ENCODE results near the gene OR10P1.

OR10P1 gene

DNA sequence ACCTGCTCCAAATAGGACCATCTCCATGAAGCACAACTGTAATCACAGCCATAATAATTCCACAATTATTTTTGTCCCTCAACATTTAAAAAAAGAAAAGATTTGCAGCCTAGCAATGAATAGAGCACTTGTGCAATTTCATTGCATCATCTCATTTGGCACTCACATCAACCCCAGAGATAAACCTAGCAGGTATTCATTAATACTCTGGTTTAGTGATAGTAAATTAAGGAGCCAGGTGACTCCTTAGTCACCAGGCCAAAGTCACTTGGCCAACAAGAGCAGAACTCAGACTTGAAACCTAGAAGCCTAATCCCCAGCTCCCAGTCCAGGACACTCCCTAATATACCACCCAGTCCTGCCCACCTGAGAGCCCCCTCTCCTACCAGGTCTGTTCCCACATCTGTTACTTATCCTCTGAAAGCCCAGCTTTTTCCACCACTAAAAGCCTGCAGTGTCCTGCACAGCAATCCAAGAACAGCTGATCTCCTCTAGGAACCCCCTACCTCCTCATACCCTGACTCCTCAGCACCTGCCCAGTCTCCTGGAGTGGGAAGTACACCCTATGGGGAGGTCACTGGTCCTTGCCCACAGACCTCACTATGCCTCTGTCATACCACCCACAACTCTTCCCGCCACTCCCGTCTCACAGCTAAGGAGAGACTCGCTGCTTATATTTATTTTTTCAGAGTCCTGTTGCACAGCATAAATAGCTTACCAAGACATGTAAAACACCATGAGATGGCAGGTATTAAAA is 22.1 kb downstream of the OR10P1 start:
- DNase-seq (ENCODE audit: low spot score in 2 of 2) (no peak), ATAC-seq (ENCODE audit: low read depth) (no peak)
- Mint-ChIP-seq H3K27ac (no peak overlapping the region), H3K36me3 (no peaks in the 10 kb centered on the region), H3K4me3 (no peak overlapping the region), H3K9me3 (no peaks in the 10 kb centered on the region), H3K4me1 (peaks cover 4% of the 10 kb centered on the region), H3K27me3 (no peaks in the 10 kb centered on the region)

- Mint-ChIP-seq H3K9me3 (no peaks in the 10 kb centered on the region), H3K4me3 (no peak overlapping the region)
- ATAC-seq (ENCODE audit: low read depth) = peak; percentile 73
Measured at GRCh38 chr12:55659486-55660385, 23.0 kb downstream of the OR10P1 start.

DNA sequence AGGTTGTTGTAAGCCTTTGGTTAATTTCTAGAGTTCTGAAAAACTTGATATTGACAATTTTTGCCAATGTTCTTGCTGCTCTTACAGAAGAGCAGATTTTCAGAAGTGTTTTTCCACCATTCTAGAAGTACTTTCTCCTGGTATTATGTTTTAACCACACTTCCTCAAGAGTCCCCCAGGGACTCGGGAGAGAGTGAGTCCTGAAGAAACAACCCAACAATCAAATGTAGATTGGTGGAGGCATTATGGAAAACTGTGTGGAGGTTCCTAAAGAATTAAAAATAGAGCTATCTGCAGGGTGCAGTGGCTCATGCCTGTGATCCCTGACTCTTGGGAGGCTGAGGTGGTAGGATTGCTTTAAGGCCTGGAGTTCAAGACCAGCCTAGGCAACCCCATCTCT is 26.7 kb downstream of the OR10P1 start:
- H3K4me3 Mint-ChIP-seq = no peak overlapping the region
- no peaks in the 10 kb centered on the region for H3K9me3 Mint-ChIP-seq
- no peaks in the 10 kb centered on the region for H3K36me3 Mint-ChIP-seq
- ATAC-seq (ENCODE audit: low read depth) = no peak
- no peak for DNase-seq (ENCODE audit: low spot score in 2 of 2)
- no peaks in the 10 kb centered on the region for H3K4me1 Mint-ChIP-seq
- no peak overlapping the region for H3K27ac Mint-ChIP-seq
- no peaks in the 10 kb centered on the region for H3K27me3 Mint-ChIP-seq

More at GRCh38 chr12:55659486-55660385, 23.0 kb downstream of the OR10P1 start:
- no peaks in the 10 kb centered on the region for H3K36me3 Mint-ChIP-seq
- peaks cover 4% of the 10 kb centered on the region for H3K4me1 Mint-ChIP-seq
- no peaks in the 10 kb centered on the region for H3K27me3 Mint-ChIP-seq
- no peak for DNase-seq (ENCODE audit: low spot score in 2 of 2)
- peak overlapping the region; percentile 45 for H3K27ac Mint-ChIP-seq

DNA sequence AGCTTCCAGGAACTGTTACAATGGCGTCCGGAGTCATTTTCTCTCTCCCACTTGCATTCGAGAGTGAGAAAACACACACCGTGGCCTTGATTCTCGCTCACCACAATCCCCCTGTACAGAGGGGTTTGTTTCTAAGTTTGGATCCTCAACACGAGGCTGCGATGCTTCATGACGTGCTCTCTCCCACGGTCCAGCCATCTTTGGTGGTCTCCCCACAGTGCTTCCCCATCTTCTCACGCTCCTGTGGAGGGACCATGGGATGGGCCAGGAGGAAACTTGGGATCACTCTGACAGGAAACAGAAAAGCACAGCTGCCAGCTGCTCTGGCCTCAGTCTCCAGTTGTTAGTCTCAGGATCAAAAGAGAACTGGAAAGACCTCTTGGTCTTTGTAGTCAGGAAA is 28.1 kb downstream of the OR10P1 start:
- Mint-ChIP-seq H3K27ac (no peak overlapping the region), H3K4me1 (no peaks in the 10 kb centered on the region), H3K27me3 (no peaks in the 10 kb centered on the region), H3K9me3 (no peaks in the 10 kb centered on the region), H3K4me3 (no peak overlapping the region), H3K36me3 (no peaks in the 10 kb centered on the region)
- no peak for ATAC-seq (ENCODE audit: low read depth)
- no peak for DNase-seq (ENCODE audit: low spot score in 2 of 2)

DNA sequence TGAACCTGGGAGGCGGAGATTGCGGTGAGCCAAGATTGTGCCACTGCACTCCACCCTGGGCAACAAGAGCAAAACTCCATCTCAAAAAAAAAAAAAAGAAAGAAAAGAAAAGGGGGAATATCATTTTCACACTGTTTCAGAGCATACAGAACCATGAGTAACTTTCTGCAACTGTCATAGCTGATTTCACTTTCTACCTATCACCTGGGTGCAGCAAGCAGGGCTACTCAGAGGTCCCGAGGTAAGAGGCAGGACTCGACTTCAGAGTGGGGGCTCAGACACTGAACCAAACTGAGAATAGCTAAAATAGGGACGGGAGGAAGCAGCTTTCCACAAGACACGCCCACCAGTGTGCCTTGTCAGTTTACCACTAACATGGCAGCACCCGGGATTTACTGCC is 29.8 kb downstream of the OR10P1 start:
- no peaks in the 10 kb centered on the region for H3K4me1 Mint-ChIP-seq
- H3K27me3 Mint-ChIP-seq = no peaks in the 10 kb centered on the region
- H3K4me3 Mint-ChIP-seq = no peak overlapping the region
- ATAC-seq (ENCODE audit: low read depth) (no peak), DNase-seq (ENCODE audit: low spot score in 2 of 2) (no peak)
- no peaks in the 10 kb centered on the region for H3K9me3 Mint-ChIP-seq
- H3K27ac Mint-ChIP-seq = no peak overlapping the region
- H3K36me3 Mint-ChIP-seq = no peaks in the 10 kb centered on the region

DNA sequence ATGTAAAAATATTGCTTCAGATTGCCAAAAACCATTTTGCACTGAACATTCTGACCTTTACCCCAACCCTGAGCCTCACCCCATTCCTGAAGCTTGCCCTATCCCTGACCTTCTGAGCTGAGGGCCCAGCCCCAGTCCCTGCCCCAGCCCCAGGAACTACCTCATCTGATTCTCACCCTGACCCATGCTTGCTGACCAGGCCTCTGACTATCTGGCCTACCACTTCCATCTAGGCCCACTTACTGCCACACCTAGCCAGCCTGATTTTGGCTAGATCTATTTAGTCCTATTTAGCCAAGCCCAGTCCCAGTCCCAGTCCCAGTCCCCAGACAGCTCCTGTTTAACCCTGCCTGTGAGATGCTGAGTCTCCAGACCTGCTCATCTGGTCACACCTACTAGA is 33.6 kb downstream of the OR10P1 start:
- ATAC-seq (ENCODE audit: low read depth) = no peak
- DNase-seq (ENCODE audit: low spot score in 2 of 2) = no peak
- H3K4me1 Mint-ChIP-seq = peaks cover 16% of the 10 kb centered on the region
- H3K9me3 Mint-ChIP-seq = no peaks in the 10 kb centered on the region
- no peak overlapping the region for H3K27ac Mint-ChIP-seq
- no peaks in the 10 kb centered on the region for H3K27me3 Mint-ChIP-seq
- H3K4me3 Mint-ChIP-seq = no peak overlapping the region
- peaks cover 6% of the 10 kb centered on the region for H3K36me3 Mint-ChIP-seq

DNA sequence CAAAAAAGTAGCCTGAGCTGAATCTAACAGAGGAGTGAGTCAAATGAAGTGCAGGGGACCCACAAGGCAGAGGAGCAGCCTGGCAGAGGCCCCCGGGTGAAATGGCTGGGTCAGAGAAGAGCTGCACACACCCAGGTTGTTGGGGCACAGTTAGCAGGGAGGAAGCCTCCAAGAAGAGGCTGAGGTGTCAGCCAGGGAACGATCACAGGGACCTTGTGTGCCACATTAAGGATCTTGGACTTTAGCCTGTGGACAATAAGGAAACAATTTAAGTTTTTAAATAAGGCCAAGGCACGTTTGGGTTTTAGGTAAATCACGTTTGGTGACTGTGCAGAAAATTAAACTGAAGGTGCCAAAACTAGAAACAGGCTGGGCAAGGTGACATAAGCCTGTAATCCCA is 35.1 kb downstream of the OR10P1 start:
- peaks cover 16% of the 10 kb centered on the region for H3K4me1 Mint-ChIP-seq
- no peaks in the 10 kb centered on the region for H3K9me3 Mint-ChIP-seq
- peaks cover 6% of the 10 kb centered on the region for H3K36me3 Mint-ChIP-seq
- no peak for DNase-seq (ENCODE audit: low spot score in 2 of 2)
- H3K27me3 Mint-ChIP-seq = no peaks in the 10 kb centered on the region
- no peak overlapping the region for H3K27ac Mint-ChIP-seq
- H3K4me3 Mint-ChIP-seq = no peak overlapping the region
- ATAC-seq (ENCODE audit: low read depth) = no peak

- H3K4me3 Mint-ChIP-seq = peak overlapping the region; percentile 76
- H3K9me3 Mint-ChIP-seq = no peaks in the 10 kb centered on the region
- peaks cover 16% of the 10 kb centered on the region for H3K4me1 Mint-ChIP-seq
- peak overlapping the region; percentile 80 for H3K27ac Mint-ChIP-seq
- peak in 1 of 2 donors; percentile 29 for DNase-seq (ENCODE audit: low spot score in 2 of 2)
- peak; percentile 99 for ATAC-seq (ENCODE audit: low read depth)
- no peaks in the 10 kb centered on the region for H3K27me3 Mint-ChIP-seq
- H3K36me3 Mint-ChIP-seq = peaks cover 6% of the 10 kb centered on the region
Measured at GRCh38 chr12:55673638-55674037, 36.9 kb downstream of the OR10P1 start.

GRCh38 chr12:55675666-55676065 is 39.0 kb downstream of the OR10P1 start:
- H3K4me1 Mint-ChIP-seq = peaks cover 16% of the 10 kb centered on the region
- H3K9me3 Mint-ChIP-seq = no peaks in the 10 kb centered on the region
- peaks cover 6% of the 10 kb centered on the region for H3K36me3 Mint-ChIP-seq
- no peak for ATAC-seq (ENCODE audit: low read depth)
- H3K27me3 Mint-ChIP-seq = no peaks in the 10 kb centered on the region
- H3K4me3 Mint-ChIP-seq = no peak overlapping the region
- H3K27ac Mint-ChIP-seq = peak overlapping the region; percentile 24
- DNase-seq (ENCODE audit: low spot score in 2 of 2) = no peak

DNA sequence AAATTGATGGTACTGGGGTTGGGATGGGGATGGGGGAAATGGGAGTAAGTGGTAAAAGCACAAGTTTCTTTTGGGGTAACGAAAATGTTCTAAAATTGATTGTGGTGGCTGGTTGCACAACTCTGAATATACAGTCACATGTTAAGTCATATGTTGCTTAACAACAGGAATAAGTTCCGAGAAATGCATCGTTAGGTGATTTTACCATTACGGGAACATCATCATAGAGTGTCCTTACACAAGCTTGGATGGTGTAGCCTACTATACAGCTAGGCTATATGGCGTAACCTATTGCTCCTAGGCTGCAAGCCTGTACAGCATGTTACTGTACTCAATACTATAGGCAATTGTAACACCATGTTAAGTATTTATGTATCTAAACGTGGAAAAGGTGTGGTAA is 40.0 kb downstream of the OR10P1 start:
- Mint-ChIP-seq H3K4me1 (peaks cover 26% of the 10 kb centered on the region), H3K36me3 (peaks cover 6% of the 10 kb centered on the region), H3K4me3 (no peak overlapping the region), H3K27me3 (no peaks in the 10 kb centered on the region), H3K9me3 (no peaks in the 10 kb centered on the region), H3K27ac (no peak overlapping the region)
- DNase-seq (ENCODE audit: low spot score in 2 of 2) = no peak
- ATAC-seq (ENCODE audit: low read depth) = no peak

DNA sequence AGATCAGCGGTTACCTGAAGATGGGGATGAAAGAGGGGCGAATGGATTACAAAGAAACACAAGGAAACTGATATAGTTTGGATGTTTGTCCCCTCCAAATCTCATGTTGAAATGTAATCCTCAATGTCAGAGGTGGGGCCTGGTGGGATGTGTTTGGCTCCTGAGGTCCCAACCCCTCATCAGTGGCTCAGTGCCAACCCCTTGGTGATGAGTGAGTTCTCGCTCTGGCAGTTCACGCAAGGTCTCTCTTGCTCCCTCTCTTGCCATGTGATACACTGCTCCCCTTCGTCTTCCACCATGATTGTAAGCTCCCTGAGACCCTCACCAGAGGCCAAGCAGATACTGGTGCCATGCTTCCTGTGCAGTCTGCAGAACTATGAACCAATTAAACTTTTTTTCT is 43.0 kb downstream of the OR10P1 start:
- Mint-ChIP-seq H3K4me1 (peaks cover 28% of the 10 kb centered on the region), H3K9me3 (no peaks in the 10 kb centered on the region), H3K36me3 (peaks cover under 1% of the 10 kb centered on the region), H3K27ac (no peak overlapping the region), H3K4me3 (no peak overlapping the region), H3K27me3 (no peaks in the 10 kb centered on the region)
- ATAC-seq (ENCODE audit: low read depth) (no peak), DNase-seq (ENCODE audit: low spot score in 2 of 2) (no peak)

DNA sequence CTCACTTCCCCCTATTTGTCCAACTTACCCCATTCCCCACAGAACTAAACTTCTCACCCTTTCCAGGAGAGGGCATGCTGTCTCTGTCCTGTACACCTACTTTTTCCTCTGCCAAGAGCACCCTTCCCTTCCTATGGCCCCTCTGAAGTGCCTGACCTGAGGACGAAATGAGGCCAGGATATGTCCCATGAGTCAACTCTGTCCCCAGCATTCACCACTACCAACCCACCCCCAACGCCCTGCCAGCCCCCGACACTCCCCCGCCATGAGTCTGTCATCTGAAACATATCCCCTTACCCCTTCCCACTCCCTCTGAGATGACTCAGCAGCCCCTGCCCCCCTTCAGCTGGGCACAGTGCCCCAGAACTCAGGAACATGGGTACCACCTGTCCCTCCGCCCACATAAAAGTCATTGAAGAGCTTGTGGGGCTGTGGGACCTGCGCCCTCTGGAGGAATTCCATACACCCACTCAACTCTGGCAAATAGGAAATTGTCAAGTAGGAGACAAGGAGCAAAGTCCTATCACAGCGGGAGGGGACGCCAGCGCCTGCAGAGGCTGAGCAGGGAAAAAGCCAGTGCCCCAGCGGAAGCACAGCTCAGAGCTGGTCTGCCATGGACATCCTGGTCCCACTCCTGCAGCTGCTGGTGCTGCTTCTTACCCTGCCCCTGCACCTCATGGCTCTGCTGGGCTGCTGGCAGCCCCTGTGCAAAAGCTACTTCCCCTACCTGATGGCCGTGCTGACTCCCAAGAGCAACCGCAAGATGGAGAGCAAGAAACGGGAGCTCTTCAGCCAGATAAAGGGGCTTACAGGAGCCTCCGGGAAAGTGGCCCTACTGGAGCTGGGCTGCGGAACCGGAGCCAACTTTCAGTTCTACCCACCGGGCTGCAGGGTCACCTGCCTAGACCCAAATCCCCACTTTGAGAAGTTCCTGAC is 44.7 kb downstream of the OR10P1 start:
- ATAC-seq (ENCODE audit: low read depth) (peak; percentile 42), DNase-seq (ENCODE audit: low spot score in 2 of 2) (no peak)
- no peaks in the 10 kb centered on the region for H3K36me3 Mint-ChIP-seq
- no peaks in the 10 kb centered on the region for H3K9me3 Mint-ChIP-seq
- H3K4me1 Mint-ChIP-seq = peaks cover 26% of the 10 kb centered on the region
- H3K27me3 Mint-ChIP-seq = peaks cover 3% of the 10 kb centered on the region
- peak overlapping the region; percentile 76 for H3K4me3 Mint-ChIP-seq
- H3K27ac Mint-ChIP-seq = no peak overlapping the region

- no peak for DNase-seq (ENCODE audit: low spot score in 2 of 2)
- peaks cover 29% of the 10 kb centered on the region for H3K4me1 Mint-ChIP-seq
- H3K9me3 Mint-ChIP-seq = no peaks in the 10 kb centered on the region
- H3K4me3 Mint-ChIP-seq = peak overlapping the region; percentile 76
- H3K27me3 Mint-ChIP-seq = peaks cover 7% of the 10 kb centered on the region
- ATAC-seq (ENCODE audit: low read depth) = peak; percentile 71
- no peaks in the 10 kb centered on the region for H3K36me3 Mint-ChIP-seq
- no peak overlapping the region for H3K27ac Mint-ChIP-seq
Measured at GRCh38 chr12:55682087-55682796, 45.5 kb downstream of the OR10P1 start.

Data from memory B cell (primary cell).